Daoy (cell line): ENCODE data around the gene GAGE12H. TPM values are rescaled to one million over a fixed set of nuclear protein-coding genes. Genes with fewer than 3 reads are reported as not detected.
"Not testable (repeated sequence)": the region's sequence is repeated elsewhere in the genome, so short reads cannot be mapped to it uniquely, and the experiment has no call there.

Experiments used
- DNase-seq: peaks from one replicate; pipeline ENCODE4 v3.0.0-alpha.2; 2015; ENCODE audit warnings: low read depth
- total RNA-seq: library from RNA; depleted of rRNA; stranded (reverse); fragments of >200 nt; shearing (Covaris generic); gene quantifications from 2 replicates; pipeline ENCODE4 v1.2.3, GENCODE V29; 2014; rRNA removed

The GAGE12H gene, protein sequence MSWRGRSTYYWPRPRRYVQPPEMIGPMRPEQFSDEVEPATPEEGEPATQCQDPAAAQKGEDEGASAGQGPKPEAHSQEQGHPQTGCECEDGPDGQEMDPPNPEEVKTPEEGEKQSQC
- not detected in 2 replicates for total RNA-seq

DNA sequence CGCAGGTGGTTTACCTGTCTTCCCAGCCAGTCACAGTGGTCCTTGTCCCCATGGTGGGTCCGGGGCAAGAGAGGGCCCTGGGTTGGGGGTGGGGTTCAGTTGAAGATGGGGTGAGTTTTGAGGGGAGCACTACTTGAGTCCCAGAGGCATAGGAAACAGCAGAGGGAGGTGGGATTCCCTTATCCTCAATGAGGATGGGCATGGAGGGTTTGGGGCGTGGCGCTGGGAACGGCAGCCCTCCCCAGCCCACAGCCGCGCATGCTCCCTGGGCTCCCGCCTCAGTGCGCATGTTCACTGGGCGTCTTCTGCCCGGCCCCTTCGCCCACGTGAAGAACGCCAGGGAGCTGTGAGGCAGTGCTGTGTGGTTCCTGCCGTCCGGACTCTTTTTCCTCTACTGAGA, at the start of gene GAGE12H:
Gene GAGE12H, plus strand, starts transcription at position 301 of the 400 bp plus-strand sequence. CDS start 1,155 bp downstream, outside the sequence.
- not testable (repeated sequence) for DNase-seq

DNA sequence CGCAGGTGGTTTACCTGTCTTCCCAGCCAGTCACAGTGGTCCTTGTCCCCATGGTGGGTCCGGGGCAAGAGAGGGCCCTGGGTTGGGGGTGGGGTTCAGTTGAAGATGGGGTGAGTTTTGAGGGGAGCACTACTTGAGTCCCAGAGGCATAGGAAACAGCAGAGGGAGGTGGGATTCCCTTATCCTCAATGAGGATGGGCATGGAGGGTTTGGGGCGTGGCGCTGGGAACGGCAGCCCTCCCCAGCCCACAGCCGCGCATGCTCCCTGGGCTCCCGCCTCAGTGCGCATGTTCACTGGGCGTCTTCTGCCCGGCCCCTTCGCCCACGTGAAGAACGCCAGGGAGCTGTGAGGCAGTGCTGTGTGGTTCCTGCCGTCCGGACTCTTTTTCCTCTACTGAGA, 47.9 kb upstream of the GAGE12H start, which contains the start of gene GAGE12C:
Gene GAGE12C, plus strand, starts transcription at position 301 of the 400 bp plus-strand sequence. CDS start 1,155 bp downstream, outside the sequence.
- DNase-seq, result not testable (repeated sequence)

GRCh38 chrX:49541433-49541832, 38.3 kb upstream of the GAGE12H start, which contains the start of gene GAGE12D:
TSS of gene GAGE12D (plus strand) at chrX:49541733. CDS start at chrX:49542888, 1,155 bp downstream.
- not testable (repeated sequence) for DNase-seq

- DNase-seq, result not testable (repeated sequence)
These were observed 28.8 kb upstream of the GAGE12H start, which contains the start of gene GAGE12E for GRCh38 chrX:49550989-49551388. TSS of gene GAGE12E (plus strand) at chrX:49551289. CDS start at chrX:49552444, 1,155 bp downstream.

GRCh38 chrX:49560542-49560941, 19.2 kb upstream of the GAGE12H start, which contains the start of gene GAGE12F:
TSS of gene GAGE12F (plus strand) at chrX:49560842. CDS start at chrX:49561997, 1,155 bp downstream.
- not testable (repeated sequence) for DNase-seq

DNA sequence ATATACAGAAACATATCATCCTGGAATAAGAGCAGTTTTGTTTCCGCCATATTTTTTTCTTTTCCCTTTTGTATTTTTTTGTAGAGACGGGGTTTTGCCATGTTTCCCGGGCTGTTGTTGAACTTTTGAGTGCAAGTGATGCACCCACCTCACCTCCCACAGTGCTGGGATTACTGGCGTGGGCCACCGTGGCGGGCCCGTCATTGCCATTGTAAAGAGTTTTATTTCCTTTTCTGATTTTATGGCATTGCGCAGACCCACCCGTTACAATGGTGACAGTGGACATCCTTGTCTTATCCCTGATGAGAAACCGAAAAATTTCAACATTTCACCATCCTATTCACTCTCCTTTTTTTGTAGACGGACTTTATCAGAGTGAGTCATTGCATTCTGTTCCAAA, 11.0 kb upstream of the GAGE12H start:
- not testable (repeated sequence) for DNase-seq

- not testable (repeated sequence) for DNase-seq
These were observed 10.6 kb upstream of the GAGE12H start for GRCh38 chrX:49569152-49569551.

DNA sequence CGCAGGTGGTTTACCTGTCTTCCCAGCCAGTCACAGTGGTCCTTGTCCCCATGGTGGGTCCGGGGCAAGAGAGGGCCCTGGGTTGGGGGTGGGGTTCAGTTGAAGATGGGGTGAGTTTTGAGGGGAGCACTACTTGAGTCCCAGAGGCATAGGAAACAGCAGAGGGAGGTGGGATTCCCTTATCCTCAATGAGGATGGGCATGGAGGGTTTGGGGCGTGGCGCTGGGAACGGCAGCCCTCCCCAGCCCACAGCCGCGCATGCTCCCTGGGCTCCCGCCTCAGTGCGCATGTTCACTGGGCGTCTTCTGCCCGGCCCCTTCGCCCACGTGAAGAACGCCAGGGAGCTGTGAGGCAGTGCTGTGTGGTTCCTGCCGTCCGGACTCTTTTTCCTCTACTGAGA, 9.6 kb upstream of the GAGE12H start, which contains the start of gene GAGE12G:
Gene GAGE12G, plus strand, starts transcription at position 301 of the 400 bp plus-strand sequence. CDS start 1,155 bp downstream, outside the sequence.
- not testable (repeated sequence) for DNase-seq

- not testable (repeated sequence) for DNase-seq
These were observed 9.4 kb downstream of the GAGE12H start, which contains the start of gene GAGE2A for GRCh38 chrX:49589196-49589595. TSS of gene GAGE2A (plus strand) at chrX:49589496. CDS start at chrX:49590651, 1,155 bp downstream.

GRCh38 chrX:49589769-49590478, 10.2 kb downstream of the GAGE12H start:
- not testable (repeated sequence) for DNase-seq

GRCh38 chrX:49590488-49590887, 10.7 kb downstream of the GAGE12H start:
- not testable (repeated sequence) for DNase-seq

GRCh38 chrX:49598720-49599119, 19.0 kb downstream of the GAGE12H start, which contains the start of gene GAGE1:
TSS of gene GAGE1 (plus strand) at chrX:49599020. CDS start at chrX:49600175, 1,155 bp downstream.
- DNase-seq, result not testable (repeated sequence)

- peak; percentile 11 for DNase-seq
These were observed 31.1 kb downstream of the GAGE12H start for GRCh38 chrX:49610718-49611310.

GRCh38 chrX:49618574-49618973, 38.8 kb downstream of the GAGE12H start:
- no peak for DNase-seq

- DNase-seq, result peak; percentile 76
These were observed 47.5 kb downstream of the GAGE12H start for GRCh38 chrX:49627086-49627777.

Other genes starting within 250 kb of the GAGE12H start
- gene GAGE13, start 248.4 kb upstream of the GAGE12H start, total RNA-seq, result 12.3 and 21.8 TPM in 2 replicates
- not detected in 2 replicates for gene GAGE12C, start 47.8 kb upstream of the GAGE12H start, total RNA-seq
- gene GAGE12D, start 38.2 kb upstream of the GAGE12H start, total RNA-seq, result not detected in 2 replicates
- not detected in 2 replicates for gene GAGE12E, start 28.7 kb upstream of the GAGE12H start, total RNA-seq
- gene GAGE12F, start 19.1 kb upstream of the GAGE12H start, total RNA-seq, result 2.2 and 2.8 TPM in 2 replicates
- gene GAGE12G, start 9.5 kb upstream of the GAGE12H start, total RNA-seq, result 1.9 and 2.8 TPM in 2 replicates
- 43.6 and 61.7 TPM in 2 replicates for gene GAGE2A, start 9.5 kb downstream of the GAGE12H start, total RNA-seq
- gene GAGE1, start 19.1 kb downstream of the GAGE12H start, total RNA-seq, result 57.2 and 91.5 TPM in 2 replicates
- gene PAGE1, start 116.0 kb downstream of the GAGE12H start, total RNA-seq, result 22.4 and 35.4 TPM in 2 replicates
- not detected in 2 replicates for gene PAGE4, start 249.4 kb downstream of the GAGE12H start, total RNA-seq